ENCODE results near the gene GPR183. TPM values are rescaled to one million over a fixed set of nuclear protein-coding genes. Genes with fewer than 3 reads are reported as not detected.

The GPR183 gene
- total RNA-seq, 1 donor from 2014 or later: not detected

- Histone ChIP-seq H3K4me3 (ENCODE audit: low read depth, low read length) (no peak overlapping the region), H3K27me3 (ENCODE audit: control insufficient read depth, insufficient read depth, low read length) (no peaks in the 10 kb centered on the region), H3K36me3 (ENCODE audit: control insufficient read depth, insufficient read depth, low read length) (peaks cover 2% of the 10 kb centered on the region)
- no peak for FAIRE-seq
- DNase-seq (ENCODE audit: low read depth): no peak
- no peak for TF ChIP-seq CTCF (IDR thresholded peaks at IDR 0.05; ENCODE audit: insufficient read depth, low read length, severe bottlenecking)
Measured at GRCh38 chr13:99311748-99312492, 4.7 kb upstream of the GPR183 start.

GRCh38 chr13:99311137-99311536 is 3.9 kb upstream of the GPR183 start:
- DNase-seq (ENCODE audit: low read depth): no peak
- FAIRE-seq: no peak
- TF ChIP-seq CTCF (IDR thresholded peaks at IDR 0.05; ENCODE audit: insufficient read depth, low read length, severe bottlenecking): no peak
- H3K4me3 ChIP-seq (ENCODE audit: low read depth, low read length): no peak overlapping the region
- H3K36me3 ChIP-seq (ENCODE audit: control insufficient read depth, insufficient read depth, low read length): peaks cover 2% of the 10 kb centered on the region
- H3K27me3 ChIP-seq (ENCODE audit: control insufficient read depth, insufficient read depth, low read length): no peaks in the 10 kb centered on the region

- FAIRE-seq: no peak
- no peak for TF ChIP-seq CTCF (IDR thresholded peaks at IDR 0.05; ENCODE audit: insufficient read depth, low read length, severe bottlenecking)
- no peak for DNase-seq (ENCODE audit: low read depth)
Measured at GRCh38 chr13:99310382-99311031, 3.3 kb upstream of the GPR183 start.

GRCh38 chr13:99308471-99309087 is 1.4 kb upstream of the GPR183 start:
- no peaks in the 10 kb centered on the region for H3K27me3 ChIP-seq (ENCODE audit: control insufficient read depth, insufficient read depth, low read length)
- no peak for TF ChIP-seq CTCF (IDR thresholded peaks at IDR 0.05; ENCODE audit: insufficient read depth, low read length, severe bottlenecking)
- DNase-seq (ENCODE audit: low read depth): peak; percentile 39
- no peak for FAIRE-seq
- no peak overlapping the region for H3K4me3 ChIP-seq (ENCODE audit: low read depth, low read length)
- H3K36me3 ChIP-seq (ENCODE audit: control insufficient read depth, insufficient read depth, low read length): peaks cover 2% of the 10 kb centered on the region

More at GRCh38 chr13:99310382-99311031, 3.3 kb upstream of the GPR183 start:
- Histone ChIP-seq H3K27me3 (ENCODE audit: control insufficient read depth, insufficient read depth, low read length) (no peaks in the 10 kb centered on the region), H3K4me3 (ENCODE audit: low read depth, low read length) (no peak overlapping the region), H3K36me3 (ENCODE audit: control insufficient read depth, insufficient read depth, low read length) (peaks cover 2% of the 10 kb centered on the region)

- FAIRE-seq (no peak), DNase-seq (ENCODE audit: low read depth) (peak; percentile 85)
- Histone ChIP-seq H3K27me3 (ENCODE audit: control insufficient read depth, insufficient read depth, low read length) (no peaks in the 10 kb centered on the region), H3K36me3 (ENCODE audit: control insufficient read depth, insufficient read depth, low read length) (peaks cover 2% of the 10 kb centered on the region), H3K4me3 (ENCODE audit: low read depth, low read length) (no peak overlapping the region)
- no peak for TF ChIP-seq CTCF (IDR thresholded peaks at IDR 0.05; ENCODE audit: insufficient read depth, low read length, severe bottlenecking)
Measured at GRCh38 chr13:99307648-99308339, 595 bp upstream of the GPR183 start.

Measured in bronchial epithelial cell (primary cell).